PC-3 (cell line): Measurements from ENCODE around the gene OR51B6. TPM values are rescaled to one million over a fixed set of nuclear protein-coding genes. Genes with fewer than 3 reads are reported as not detected.

Experiments used
- ATAC-seq: fragments of 200-7000 bp; cut with Tn5 transposase; 2 replicates; pipeline ENCODE4 v1.9.1; 2020; ENCODE audit warnings: mild to moderate bottlenecking, moderate library complexity
- BruUV-seq: library from RNA; stranded (reverse); fragments of 400-500 nt; replicated peaks from 2 replicates; lab custom pipeline; 2021; lab: Mats Ljungman, UMichigan
- CTCF ChIA-PET: fragments of 300-600 bp; sonication (Branson Sonifier 250); formaldehyde crosslinking; loops from one replicate; lab custom pipeline; 2022; ENCODE audit warnings: antibody characterized with exemption; lab: Charles Lee
- POLR2A ChIA-PET: fragments of 300-600 bp; sonication (Branson Sonifier 250); formaldehyde crosslinking; loops from one replicate; lab custom pipeline; 2022; ENCODE audit warnings: antibody characterized with exemption; ENCODE audit not compliant: unreplicated experiment; lab: Charles Lee
- DNase-seq: peaks from one replicate; pipeline ENCODE4 v3.0.0-alpha.2; 2015
- H2AFZ ChIP-seq: fragments of 300-600 bp; sonication (generic); 2 replicates; pipeline ENCODE4 v1.6.0; 2016; ENCODE audit warnings: antibody characterized with exemption, low read length
- H3F3A ChIP-seq: fragments of 300-600 bp; sonication (generic); one replicate; pipeline ENCODE4 v1.6.0; 2017; ENCODE audit warnings: antibody characterized with exemption, low read length, control low read depth, mild to moderate bottlenecking; ENCODE audit not compliant: unreplicated experiment
- H3K27ac ChIP-seq: fragments of 300-600 bp; sonication (generic); 2 replicates; pipeline ENCODE4 v1.5.1; 2016; ENCODE audit warnings: mild to moderate bottlenecking, low read length
- H3K27me3 ChIP-seq: fragments of 300-600 bp; sonication (generic); 2 replicates; pipeline ENCODE4 v1.6.1; 2016; ENCODE audit warnings: low read length, mixed read lengths
- H3K36me3 ChIP-seq: fragments of 300-600 bp; sonication (generic); 2 replicates; pipeline ENCODE4 v1.6.1; 2016; ENCODE audit warnings: low read depth, mixed run types, low read length, mixed read lengths
- H3K4me1 ChIP-seq: fragments of 300-600 bp; sonication (generic); 2 replicates; pipeline ENCODE4 v1.5.1; 2016; ENCODE audit warnings: low read length; ENCODE audit not compliant: insufficient read depth
- H3K4me2 ChIP-seq: fragments of 300-600 bp; sonication (generic); 2 replicates; pipeline ENCODE4 v1.6.0; 2016; ENCODE audit warnings: low read length
- H3K4me3 ChIP-seq: fragments of 300-600 bp; sonication (generic); 2 replicates; pipeline ENCODE4 v1.5.1; 2016; ENCODE audit warnings: mild to moderate bottlenecking, low read length, mixed read lengths
- H3K79me2 ChIP-seq: fragments of 300-600 bp; sonication (generic); 2 replicates; pipeline ENCODE4 v1.6.1; 2017; ENCODE audit warnings: low read length, mixed read lengths
- H3K9ac ChIP-seq: fragments of 300-600 bp; sonication (generic); 2 replicates; pipeline ENCODE4 v1.6.0; 2016; ENCODE audit warnings: mild to moderate bottlenecking, low read length
- H3K9me2 ChIP-seq: fragments of 300-600 bp; sonication (generic); replicated peaks from 2 replicates; pipeline ENCODE4 v1.6.1; 2016; ENCODE audit warnings: mixed run types, low read length, mixed read lengths
- H3K9me3 ChIP-seq: fragments of 300-600 bp; sonication (generic); 2 replicates; pipeline ENCODE4 v1.6.1; 2016; ENCODE audit warnings: low read length, mixed read lengths
- H4K20me1 ChIP-seq: fragments of 300-600 bp; sonication (generic); 2 replicates; pipeline ENCODE4 v1.6.1; 2016; ENCODE audit warnings: low read length, mixed read lengths
- EZH2 ChIP-seq: fragments of 300-600 bp; sonication (generic); IDR thresholded peaks from one replicate; pipeline ENCODE4 v1.6.1; 2017; ENCODE audit warnings: antibody characterized with exemption, mild to moderate bottlenecking, low read length; ENCODE audit not compliant: unreplicated experiment
- EZH2phosphoT487 ChIP-seq: fragments of 300-600 bp; sonication (generic); IDR thresholded peaks from 2 replicates; pipeline ENCODE4 v1.6.1; 2018; ENCODE audit warnings: mild to moderate bottlenecking, antibody characterized with exemption, low read length, borderline replicate concordance
- intact Hi-C: fragments of 100-400 bp; cut with micrococcal nuclease; formaldehyde crosslinking; loops from 2 replicates; pipeline ENCODE4 v1.9.0; 2023
- total RNA-seq: library from RNA; depleted of rRNA; stranded (reverse); fragments of >200 nt; gene quantifications from 2 replicates; pipeline ENCODE4 v1.2.3, GENCODE V29; 2014
- TF ChIP-seq, protein P1 (sequence below): fragments of 300-600 bp; sonication (generic); conservative IDR thresholded peaks from 2 replicates; pipeline ENCODE4 v1.5.1; 2017; ENCODE audit warnings: antibody characterized with exemption, low read depth, mild to moderate bottlenecking, low read length

Gene OR51B6
- total RNA-seq, 1 experiment from 2014 or later: not detected

DNA sequence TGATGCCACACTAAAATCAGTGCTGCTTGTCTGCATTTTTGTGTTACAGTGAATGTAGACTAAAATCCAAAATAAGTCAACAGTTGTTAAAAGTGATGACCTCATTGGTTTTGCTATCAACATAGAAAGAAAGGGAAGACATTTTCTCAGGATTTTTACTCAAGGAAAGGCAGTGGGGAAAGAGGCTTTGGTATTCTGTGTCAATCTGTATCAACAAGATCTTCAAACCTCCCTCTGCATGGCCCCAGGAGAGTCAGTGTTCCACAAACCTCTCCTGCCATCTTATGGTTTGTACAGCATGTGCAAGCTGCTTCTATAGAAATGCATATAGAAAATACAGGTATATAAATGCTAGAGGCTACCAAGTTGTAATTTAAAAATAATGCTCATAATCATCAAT lies 18.5 kb downstream of the OR51B6 start:
- H3K9me3 ChIP-seq: no peaks in the 10 kb centered on the region
- TF ChIP-seq, protein P1, sequence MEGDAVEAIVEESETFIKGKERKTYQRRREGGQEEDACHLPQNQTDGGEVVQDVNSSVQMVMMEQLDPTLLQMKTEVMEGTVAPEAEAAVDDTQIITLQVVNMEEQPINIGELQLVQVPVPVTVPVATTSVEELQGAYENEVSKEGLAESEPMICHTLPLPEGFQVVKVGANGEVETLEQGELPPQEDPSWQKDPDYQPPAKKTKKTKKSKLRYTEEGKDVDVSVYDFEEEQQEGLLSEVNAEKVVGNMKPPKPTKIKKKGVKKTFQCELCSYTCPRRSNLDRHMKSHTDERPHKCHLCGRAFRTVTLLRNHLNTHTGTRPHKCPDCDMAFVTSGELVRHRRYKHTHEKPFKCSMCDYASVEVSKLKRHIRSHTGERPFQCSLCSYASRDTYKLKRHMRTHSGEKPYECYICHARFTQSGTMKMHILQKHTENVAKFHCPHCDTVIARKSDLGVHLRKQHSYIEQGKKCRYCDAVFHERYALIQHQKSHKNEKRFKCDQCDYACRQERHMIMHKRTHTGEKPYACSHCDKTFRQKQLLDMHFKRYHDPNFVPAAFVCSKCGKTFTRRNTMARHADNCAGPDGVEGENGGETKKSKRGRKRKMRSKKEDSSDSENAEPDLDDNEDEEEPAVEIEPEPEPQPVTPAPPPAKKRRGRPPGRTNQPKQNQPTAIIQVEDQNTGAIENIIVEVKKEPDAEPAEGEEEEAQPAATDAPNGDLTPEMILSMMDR: peak; percentile 22; the same call in 1 of the 2 replicates
- no peak for TF ChIP-seq EZH2
- ATAC-seq (no peak), DNase-seq (peak; percentile 4)
- no peak overlapping the region for H3K4me3 ChIP-seq
- no peaks in the 10 kb centered on the region for H3K36me3 ChIP-seq
- H3K9me2 ChIP-seq: no peaks in the 10 kb centered on the region
- no peaks in the 10 kb centered on the region for H3K4me1 ChIP-seq
- H3F3A ChIP-seq: no peaks in the 10 kb centered on the region
- intact Hi-C loops: no loop called here
- no peak overlapping the region for H3K9ac ChIP-seq
- no peaks in the 10 kb centered on the region for H4K20me1 ChIP-seq
- no peak overlapping the region for H3K27ac ChIP-seq
- POLR2A ChIA-PET: no interaction called here
- CTCF ChIA-PET: no interaction called here
- no peak overlapping the region for H2AFZ ChIP-seq
- BruUV-seq: no TSS peak
- no peak overlapping the region for H3K4me2 ChIP-seq
- no peaks in the 10 kb centered on the region for H3K27me3 ChIP-seq
- H3K79me2 ChIP-seq: no peaks in the 10 kb centered on the region

GRCh38 chr11:5380740-5381342 lies 29.5 kb downstream of the OR51B6 start:
- no peak overlapping the region for H3K9ac ChIP-seq
- no TSS peak for BruUV-seq
- CTCF ChIA-PET: no interaction called here
- intact Hi-C loops: loop anchor here (1.0 to 10.0 kb wide), 5 partner anchors 177 to 1199 kb away; partner anchors contain the start of gene OR52N2
- H3K4me2 ChIP-seq: no peak overlapping the region
- no peaks in the 10 kb centered on the region for H3K36me3 ChIP-seq
- ATAC-seq (peak; percentile 89), DNase-seq (peak; percentile 65)
- H3K27ac ChIP-seq: no peak overlapping the region
- no peak overlapping the region for H2AFZ ChIP-seq
- no peak for TF ChIP-seq EZH2phosphoT487
- TF ChIP-seq, protein P1: peak; percentile 78
- TF ChIP-seq EZH2: no peak
- H3F3A ChIP-seq: no peaks in the 10 kb centered on the region
- H3K9me2 ChIP-seq: no peaks in the 10 kb centered on the region
- no peaks in the 10 kb centered on the region for H3K27me3 ChIP-seq
- H3K4me1 ChIP-seq: no peaks in the 10 kb centered on the region
- POLR2A ChIA-PET: no interaction called here
- no peaks in the 10 kb centered on the region for H4K20me1 ChIP-seq
- no peak overlapping the region for H3K4me3 ChIP-seq
- H3K79me2 ChIP-seq: no peaks in the 10 kb centered on the region
- H3K9me3 ChIP-seq: no peaks in the 10 kb centered on the region

DNA sequence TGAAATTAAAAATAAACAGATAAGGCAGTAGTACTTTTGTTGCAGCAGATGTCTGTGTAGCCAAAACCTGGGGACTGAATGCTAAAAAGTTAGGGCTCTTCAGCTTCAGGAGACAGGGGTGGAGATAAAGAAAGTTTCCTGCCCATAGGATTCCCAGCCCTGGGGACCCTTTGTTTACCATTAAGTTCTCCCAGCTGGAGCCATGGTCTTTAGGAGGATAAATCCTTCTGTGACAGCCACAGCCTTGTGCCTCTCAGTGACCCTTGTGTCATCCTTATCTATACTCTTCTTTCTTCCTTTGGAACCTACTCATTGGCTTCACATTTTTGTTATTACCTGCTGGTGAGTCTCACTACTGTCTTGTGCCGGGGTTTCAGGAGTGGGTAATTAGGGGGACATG lies 32.3 kb downstream of the OR51B6 start, which contains the start of gene OR51M1:
OR51M1 (plus strand) TSS at position 237 of the 400 bp plus-strand sequence. CDS start 5,587 bp downstream, outside the sequence.
- no TSS peak for BruUV-seq
- no peak within 1 kb of the TSS for H3K9ac ChIP-seq
- no peaks in the 10 kb centered on the region for H3K4me1 ChIP-seq
- no peaks in the 10 kb centered on the region for H3K9me2 ChIP-seq
- no peak for ATAC-seq
- H2AFZ ChIP-seq: no peak within 1 kb of the TSS
- no peak for DNase-seq
- ChIA-PET CTCF (no interaction called here), POLR2A (no interaction called here)
- no peaks in the 10 kb centered on the region for H3K79me2 ChIP-seq
- H3K27ac ChIP-seq: no peak within 1 kb of the TSS
- no peak within 1 kb of the TSS for H3K4me2 ChIP-seq
- no peak for TF ChIP-seq EZH2phosphoT487
- TF ChIP-seq, protein P1: no peak
- no peak for TF ChIP-seq EZH2
- no peaks in the 10 kb centered on the region for H3K9me3 ChIP-seq
- H3K36me3 ChIP-seq: no peaks in the 10 kb centered on the region
- H3K4me3 ChIP-seq: no peak within 1 kb of the TSS
- H4K20me1 ChIP-seq: no peaks in the 10 kb centered on the region
- intact Hi-C loops: loop anchor here (5.0 to 10.0 kb wide), 3 partner anchors 424 to 1201 kb away; partner anchors contain the start of gene OR52N2
- no peaks in the 10 kb centered on the region for H3F3A ChIP-seq
- H3K27me3 ChIP-seq: no peaks in the 10 kb centered on the region
